GM12872 (cell line): ENCODE data around the gene ZBTB7A.

ENCODE experiments used
- CTCF ChIP-seq: IDR thresholded peaks from 3 replicates; pipeline ENCODE4 v1.5.1; 2011; ENCODE audit warnings: low read depth, mild to moderate bottlenecking, low read length, moderate library complexity; ENCODE audit not compliant: insufficient read depth

Gene ZBTB7A

DNA sequence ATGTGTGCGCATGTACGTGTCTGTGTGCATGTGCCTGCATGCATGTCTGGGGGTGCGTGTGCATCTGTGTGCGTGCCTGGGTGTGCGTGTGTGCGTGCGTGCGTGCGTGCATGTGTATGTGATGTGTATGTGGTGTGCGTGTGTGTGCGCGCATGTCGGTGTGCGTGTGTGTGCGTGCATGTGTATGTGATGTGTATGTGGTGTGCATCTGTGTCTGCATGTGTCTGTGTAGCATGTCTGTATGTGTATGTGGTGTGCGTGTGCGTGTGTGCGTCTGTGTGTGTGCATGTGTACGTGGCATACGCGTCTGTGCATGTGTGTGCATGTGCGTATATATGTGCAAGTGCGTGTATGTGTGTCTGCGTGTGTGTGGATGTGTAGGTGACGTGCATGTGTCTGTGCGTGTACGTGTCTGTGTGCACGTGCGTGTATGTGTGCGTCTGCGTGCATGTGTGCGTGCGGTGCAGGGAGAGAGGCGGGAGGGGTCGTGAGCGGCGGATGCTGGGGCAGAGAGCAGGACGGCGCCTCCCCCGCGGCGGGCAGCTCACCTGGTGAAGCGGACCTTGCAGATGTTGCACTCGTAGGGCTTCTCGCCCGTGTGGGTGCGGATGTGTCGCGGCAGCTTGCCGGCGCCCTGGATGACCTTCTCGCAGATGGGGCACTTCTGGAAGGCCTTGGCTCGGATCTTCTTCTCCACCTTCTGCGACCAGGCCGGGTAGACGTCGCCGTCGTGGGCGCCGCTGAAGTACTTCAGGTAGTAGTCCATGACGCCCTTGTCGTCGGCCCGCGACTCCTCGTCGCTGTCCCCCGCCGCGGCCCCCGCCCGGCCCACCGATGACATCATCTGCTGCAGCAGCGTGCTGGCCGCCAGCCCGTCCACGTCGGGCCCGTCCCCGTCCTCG is 13.0 kb downstream of the ZBTB7A start:
- TF ChIP-seq CTCF: no peak

DNA sequence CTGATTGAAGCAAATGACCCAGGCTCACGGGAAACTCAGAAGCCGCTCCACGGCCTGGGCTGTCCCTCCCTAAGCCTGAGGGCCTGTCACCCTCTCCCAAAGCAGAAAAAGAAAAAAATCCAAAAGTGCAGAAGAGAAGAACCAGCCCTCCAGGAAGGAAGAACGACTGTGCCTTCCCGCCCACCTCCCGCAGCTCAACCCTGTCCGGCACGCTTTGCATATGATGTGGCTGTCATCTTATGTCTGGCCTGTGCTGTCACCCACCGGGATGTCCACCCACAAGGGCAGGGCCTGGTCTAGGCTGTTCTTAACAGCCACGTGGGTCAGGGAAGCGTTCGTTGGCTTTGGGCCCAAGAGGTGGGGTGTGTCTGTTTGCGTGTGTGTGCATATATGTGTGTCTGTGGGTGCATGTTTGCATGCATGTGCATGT is 13.7 kb downstream of the ZBTB7A start:
- no peak for TF ChIP-seq CTCF

DNA sequence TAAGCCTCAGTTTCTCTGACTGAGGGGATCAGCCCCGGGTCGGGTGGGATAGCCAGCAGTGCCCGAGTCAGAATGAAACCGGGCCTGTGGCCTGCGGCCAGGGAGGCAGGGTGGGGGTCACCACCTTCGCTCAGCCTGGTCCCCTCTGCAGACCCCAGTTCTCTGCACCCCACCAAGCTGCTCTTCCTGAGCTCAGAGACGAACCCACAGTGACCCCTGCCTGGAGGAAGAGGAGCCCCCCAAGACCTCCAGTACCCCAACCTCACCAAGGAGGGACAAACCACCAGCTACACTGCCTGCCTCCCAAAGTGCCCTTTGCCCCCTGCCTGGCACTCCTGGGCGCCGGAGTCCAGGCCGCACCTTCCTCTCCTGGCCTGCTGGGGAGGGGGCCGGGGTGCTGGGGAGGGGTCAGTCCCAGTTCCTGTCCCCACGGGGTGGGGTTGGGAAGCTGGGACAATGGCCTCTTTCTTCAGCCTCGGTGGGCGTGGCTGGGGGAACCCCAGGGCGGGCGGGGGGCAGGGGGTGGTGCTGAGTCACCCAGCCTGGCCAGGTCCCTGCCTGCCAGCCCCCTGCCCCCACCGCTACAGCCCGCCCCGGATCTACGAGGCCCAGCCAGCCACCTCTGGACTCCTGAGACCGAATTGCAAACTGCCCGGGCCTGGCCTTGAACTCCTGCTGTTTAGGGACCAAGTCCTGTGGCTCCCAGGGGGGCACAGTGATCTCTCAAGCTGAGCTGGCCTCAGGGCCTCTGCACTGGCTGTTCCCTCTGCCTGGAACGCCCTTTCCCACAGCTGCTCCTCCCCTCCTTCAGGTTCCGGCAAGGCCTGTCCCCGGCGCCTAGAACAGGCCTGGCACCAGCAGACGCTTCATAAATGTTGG is 14.3 kb downstream of the ZBTB7A start:
- no peak for TF ChIP-seq CTCF

DNA sequence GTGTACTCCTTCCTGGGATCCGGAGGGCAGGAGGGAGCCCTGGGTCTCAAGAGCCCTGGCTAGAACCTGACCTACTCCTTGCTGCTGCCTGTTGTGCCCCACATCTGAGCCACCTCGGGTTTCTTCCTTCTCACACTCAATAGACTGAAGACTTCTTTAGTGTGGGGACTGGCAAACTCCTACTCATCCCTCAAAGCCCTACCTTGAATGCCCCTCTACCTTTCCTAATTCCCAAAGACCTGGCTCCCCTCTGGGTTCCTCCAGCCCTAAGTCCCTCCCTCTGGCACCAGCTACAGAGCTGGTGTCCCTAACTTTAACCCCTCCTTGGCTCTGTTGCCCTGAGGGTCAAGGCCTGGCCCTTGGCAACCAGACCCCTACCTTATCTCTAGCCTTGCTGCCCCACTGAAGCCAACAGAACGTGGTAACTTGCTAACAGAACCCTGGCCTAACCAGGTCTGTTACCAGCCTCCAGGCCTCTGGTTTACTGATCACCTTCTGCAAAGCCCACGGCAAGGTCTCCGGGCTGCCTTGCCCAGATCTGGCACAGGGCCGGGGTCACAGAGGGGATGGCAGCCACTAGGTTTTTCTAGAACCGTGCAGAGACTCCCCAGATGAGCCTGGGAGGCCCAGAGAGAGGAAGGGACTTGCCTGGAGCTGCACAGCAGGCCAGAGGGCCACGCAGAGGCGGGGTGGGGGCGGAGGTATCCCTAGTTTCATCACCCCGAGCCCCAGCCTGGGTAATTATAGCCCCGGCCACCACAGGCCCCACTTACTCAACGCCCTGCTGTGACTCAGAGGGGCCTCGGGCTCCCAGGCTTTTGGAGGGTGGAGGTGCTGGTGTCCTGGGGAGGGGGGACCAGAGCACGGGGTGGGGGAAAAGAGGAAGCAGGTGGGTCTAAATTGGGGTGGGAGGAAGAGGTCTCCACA is 15.3 kb downstream of the ZBTB7A start:
- no peak for TF ChIP-seq CTCF

- no peak for TF ChIP-seq CTCF
Observed at GRCh38 chr19:4049432-4049831, 17.3 kb downstream of the ZBTB7A start.

- no peak for TF ChIP-seq CTCF
Observed at GRCh38 chr19:4046946-4047683, 19.6 kb downstream of the ZBTB7A start.
